ENCODE measurements around the gene ENDOV. TPM values are rescaled to one million over a fixed set of nuclear protein-coding genes. Genes with fewer than 3 reads are reported as not detected.

ENDOV gene
- total RNA-seq, 1 experiment from 2014 or later, result 45.6 TPM

DNA sequence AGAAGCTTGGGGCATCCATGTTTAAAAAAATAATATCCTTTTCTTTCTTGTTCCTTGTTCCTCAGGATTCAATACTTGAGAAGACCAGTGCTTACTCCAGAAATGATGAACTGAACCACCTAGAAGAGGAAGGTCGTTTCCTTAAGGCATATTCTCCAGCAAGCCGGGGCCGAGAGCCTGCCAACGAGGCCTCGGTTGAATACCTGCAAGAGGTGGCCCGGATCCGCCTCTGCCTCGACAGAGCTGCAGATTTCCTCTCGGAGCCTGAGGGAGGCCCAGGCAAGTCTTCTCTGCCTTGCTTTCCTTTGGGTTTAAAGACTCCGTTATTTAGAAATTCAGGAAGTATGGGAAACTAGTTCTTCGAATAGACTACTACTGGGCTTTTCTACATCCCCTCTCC is 42.5 kb upstream of the ENDOV start:
- no peak for TF ChIP-seq EZH2 (IDR thresholded peaks at IDR 0.05)
- no peak for TF ChIP-seq TCF7L2 (IDR thresholded peaks at IDR 0.05; ENCODE audit: borderline replicate concordance, extremely low read depth, insufficient read depth, insufficient read length)
- TF ChIP-seq RAD21 (IDR thresholded peaks at IDR 0.05; ENCODE audit: low read depth), result no peak
- TF ChIP-seq REST (IDR thresholded peaks at IDR 0.05; ENCODE audit: low read depth), result no peak
- no peak for TF ChIP-seq EZH2phosphoT487 (IDR thresholded peaks at IDR 0.05; ENCODE audit: borderline replicate concordance)
- TF ChIP-seq, protein P1, sequence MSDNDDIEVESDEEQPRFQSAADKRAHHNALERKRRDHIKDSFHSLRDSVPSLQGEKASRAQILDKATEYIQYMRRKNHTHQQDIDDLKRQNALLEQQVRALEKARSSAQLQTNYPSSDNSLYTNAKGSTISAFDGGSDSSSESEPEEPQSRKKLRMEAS (IDR thresholded peaks at IDR 0.05), result no peak
- TF ChIP-seq POLR2A (IDR thresholded peaks at IDR 0.05; ENCODE audit: borderline replicate concordance, extremely low read depth, insufficient read depth, insufficient read length), result no peak
- TF ChIP-seq CBX3 (IDR thresholded peaks at IDR 0.05; ENCODE audit: low read depth), result no peak
- no peak for TF ChIP-seq JUND (IDR thresholded peaks at IDR 0.05)
- no peak for TF ChIP-seq ATF3 (IDR thresholded peaks at IDR 0.05)
- no peak for TF ChIP-seq ELF1 (IDR thresholded peaks at IDR 0.05; ENCODE audit: borderline replicate concordance, low read depth)
- TF ChIP-seq CTCF (IDR thresholded peaks at IDR 0.05 in 2 of 3, conservative IDR thresholded peaks at IDR 0.05 in 1 of 3; ENCODE audit: borderline replicate concordance in 1 of 3, insufficient read depth in 1 of 3, low read depth in 2 of 3, low read length in 2 of 3), result no peak
- TF ChIP-seq SP1 (IDR thresholded peaks at IDR 0.05; ENCODE audit: low read depth), result no peak
- TF ChIP-seq ZBTB33 (IDR thresholded peaks at IDR 0.05; ENCODE audit: extremely low read depth, insufficient replicate concordance, low read length), result no peak
- H3K4me2 ChIP-seq (ENCODE audit: low read length), result no peak overlapping the region
- no peaks in the 10 kb centered on the region for H3K4me1 ChIP-seq (ENCODE audit: control insufficient read depth in 1 of 2, insufficient read depth in 2 of 2, low read length in 2 of 2)
- BruUV-seq (replicated peaks), result no TSS peak
- ATAC-seq, result no peak
- H2AFZ ChIP-seq (ENCODE audit: low read depth, low read length, poor library complexity, severe bottlenecking), result no peak overlapping the region
- no peak overlapping the region for H3K9ac ChIP-seq (ENCODE audit: low read length)
- H4K20me1 ChIP-seq (ENCODE audit: insufficient read depth), result no peaks in the 10 kb centered on the region
- H3K79me2 ChIP-seq (ENCODE audit: insufficient read depth, low read length), result no peaks in the 10 kb centered on the region
- H3K27me3 ChIP-seq (ENCODE audit: insufficient read depth, low read length), result no peaks in the 10 kb centered on the region
- H3K36me3 ChIP-seq (ENCODE audit: control insufficient read depth in 1 of 2, insufficient read depth in 2 of 2, low read length in 2 of 2), result peaks cover 23 to 42% of the 10 kb centered on the region in 2 experiments; a peak in 3 of 4 replicates
- ChIA-PET CTCF (no interaction called here), RAD21 (ENCODE audit: low non-redundant PET in 1 of 2, low total read pairs in 2 of 2, uncharacterized antibody in 2 of 2, unreplicated experiment in 2 of 2) (no interaction called here), POLR2A (no interaction called here)
- H3K27ac ChIP-seq (ENCODE audit: low read depth, low read length), result no peak overlapping the region
- H3K4me3 ChIP-seq (replicated peaks in 1 of 2; ENCODE audit: low read depth in 1 of 2, low read length in 2 of 2), result no peak overlapping the region
- no peak for DNase-seq (ENCODE audit: low read depth, low spot score)
- H3K9me3 ChIP-seq (ENCODE audit: control insufficient read depth in 1 of 2, insufficient read depth in 1 of 2, low read depth in 1 of 2, low read length in 2 of 2), result no peaks in the 10 kb centered on the region
- intact Hi-C loops (cut with micrococcal nuclease), result no loop called here
- no peaks in the 10 kb centered on the region for H3K9me2 ChIP-seq (ENCODE audit: insufficient read depth)

Measured in HCT116 (cell line).